Fibroblast of pulmonary artery (primary cell): ENCODE data around the gene ADAM10.
A peak's percentile ranks its signal among the peaks of the same experiment; 100 is the strongest.

ENCODE experiments used
- DNase-seq: peaks from one replicate; pipeline ENCODE4 v3.0.0-alpha.2; 2010; ENCODE audit warnings: low read depth
- H3K4me3 ChIP-seq: replicated peaks from 2 replicates; pipeline ENCODE4 v1.5.1; 2011; ENCODE audit warnings: low read depth, mild to moderate bottlenecking, control low read depth, low read length, moderate library complexity
- CTCF ChIP-seq: IDR thresholded peaks from 2 replicates; pipeline ENCODE4 v1.5.1; 2011; ENCODE audit warnings: mild to moderate bottlenecking, control low read depth, low read length, inconsistent platforms; ENCODE audit errors: missing control alignments

The ADAM10 gene

GRCh38 chr15:58639002-58639756 is 110.3 kb downstream of the ADAM10 start:
- H3K4me3 ChIP-seq, result no peak overlapping the region
- TF ChIP-seq CTCF, result no peak
- no peak for DNase-seq

DNA sequence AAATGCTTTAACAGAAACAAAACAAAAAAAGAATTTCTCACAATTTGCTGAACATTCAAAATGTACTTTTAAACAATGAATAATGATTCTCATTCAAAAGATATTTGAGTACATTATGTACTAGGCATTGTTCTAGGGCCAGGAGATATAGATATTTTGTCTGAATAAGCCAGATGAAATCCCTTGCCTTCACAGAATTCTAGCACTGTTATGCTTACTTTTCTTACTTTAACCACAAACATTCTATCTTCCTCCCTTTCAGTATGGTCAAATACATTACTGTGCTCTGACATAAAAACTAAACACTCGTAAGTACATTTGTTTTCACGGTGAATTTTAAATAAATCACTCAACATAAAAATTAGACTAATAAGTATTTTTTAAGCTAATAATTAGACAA is 116.7 kb downstream of the ADAM10 start:
- peak; percentile 76 for DNase-seq

DNA sequence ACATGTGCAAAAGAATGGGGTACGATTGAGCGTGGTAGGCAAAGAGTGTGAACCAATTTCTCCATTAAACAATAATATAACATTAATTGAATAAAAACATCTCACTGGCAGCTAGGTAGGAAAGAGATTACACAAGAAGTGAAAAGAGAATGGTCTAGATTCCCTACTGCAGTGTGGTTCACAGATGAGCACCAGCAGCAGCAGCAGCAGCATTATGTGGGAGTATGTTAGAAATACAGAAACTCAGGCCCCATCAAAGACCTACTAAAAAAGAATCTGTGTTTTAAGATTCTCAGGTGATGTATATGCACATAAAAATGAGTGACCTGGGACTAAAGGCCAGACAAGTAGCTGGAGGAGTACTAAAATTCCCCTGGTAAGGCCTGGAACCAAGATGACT is 118.2 kb downstream of the ADAM10 start:
- no peak overlapping the region for H3K4me3 ChIP-seq
- DNase-seq, result peak; percentile 5
- no peak for TF ChIP-seq CTCF

More for the DNA sequence above, 116.7 kb downstream of the ADAM10 start:
- TF ChIP-seq CTCF, result no peak
- H3K4me3 ChIP-seq, result no peak overlapping the region

GRCh38 chr15:58629625-58630024 is 119.9 kb downstream of the ADAM10 start:
- DNase-seq, result no peak
- no peak for TF ChIP-seq CTCF
- no peak overlapping the region for H3K4me3 ChIP-seq

- DNase-seq, result peak; percentile 9
These were observed 121.1 kb downstream of the ADAM10 start for GRCh38 chr15:58628206-58628947.

DNA sequence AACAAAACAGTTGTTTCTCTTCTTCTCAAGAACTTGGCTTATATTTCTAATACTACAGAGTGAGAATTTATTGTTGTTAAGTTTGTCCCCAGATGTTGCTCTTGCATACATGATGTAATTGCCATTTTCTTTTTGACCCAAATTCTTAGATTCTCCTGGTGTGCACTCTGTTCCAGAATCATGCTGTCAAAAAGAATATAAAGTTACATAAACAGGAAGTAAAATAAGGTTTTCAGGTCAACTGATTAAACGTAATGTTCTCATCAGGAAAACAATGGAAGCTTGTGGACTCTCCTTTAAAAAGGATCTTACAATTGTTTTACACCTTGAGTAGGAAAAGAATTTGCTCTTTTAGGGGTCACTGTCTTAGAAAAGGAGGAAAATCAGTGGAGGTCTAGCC is 121.8 kb downstream of the ADAM10 start:
- DNase-seq, result peak; percentile 29
- TF ChIP-seq CTCF, result no peak
- no peak overlapping the region for H3K4me3 ChIP-seq

More at GRCh38 chr15:58628206-58628947, 121.1 kb downstream of the ADAM10 start:
- H3K4me3 ChIP-seq, result peak overlapping the region; percentile 31
- no peak for TF ChIP-seq CTCF
